WTC11 (cell line): ENCODE measurements around the gene WNT7A. TPM values are rescaled to one million over a fixed set of nuclear protein-coding genes. Genes with fewer than 3 reads are reported as not detected.

Experiments used
- ATAC-seq: fragments of 200-7000 bp; cut with Tn5 transposase; 2 replicates; pipeline ENCODE4 v1.10.0; 2021; ENCODE audit warnings: mild to moderate bottlenecking, moderate library complexity
- CTCF ChIA-PET: fragments of 300-600 bp; sonication (Branson Sonifier 250); formaldehyde crosslinking; loops from one replicate; lab custom pipeline; 2021; ENCODE audit warnings: antibody characterized with exemption; lab: Charles Lee
- POLR2A ChIA-PET: fragments of 350-600 bp; sonication (Branson Sonifier 250); formaldehyde crosslinking; loops from one replicate; lab custom pipeline; 2021; ENCODE audit warnings: antibody characterized with exemption; lab: Charles Lee
- DNase-seq: peaks from one replicate; pipeline ENCODE4 v3.0.0; 2021; ENCODE audit warnings: low spot score
- H3K27ac Mint-ChIP-seq: 2 replicates; pipeline ENCODE4 v1.8.0; 2021; ENCODE audit warnings: mixed read lengths
- H3K27me3 Mint-ChIP-seq: 2 replicates; pipeline ENCODE4 v1.8.0; 2021; ENCODE audit warnings: low read depth, mild to moderate bottlenecking, moderate library complexity, mixed read lengths
- H3K36me3 Mint-ChIP-seq: 2 replicates; pipeline ENCODE4 v1.8.0; 2021; ENCODE audit warnings: mixed read lengths
- H3K4me1 Mint-ChIP-seq: 2 replicates; pipeline ENCODE4 v1.8.0; 2022; ENCODE audit warnings: mixed read lengths
- H3K4me3 Mint-ChIP-seq: 2 replicates; pipeline ENCODE4 v1.8.0; 2021; ENCODE audit warnings: mild to moderate bottlenecking, moderate library complexity, mixed read lengths
- H3K9me3 Mint-ChIP-seq: 2 replicates; pipeline ENCODE4 v1.8.0; 2021; ENCODE audit warnings: mixed read lengths
- CREB1 ChIP-seq: sonication (generic); formaldehyde crosslinking; IDR thresholded peaks from 2 replicates; pipeline ENCODE4 v1.8.0; 2023; ENCODE audit warnings: mild to moderate bottlenecking, missing genetic modification reagents
- FOXJ3 ChIP-seq: sonication (generic); formaldehyde crosslinking; IDR thresholded peaks from 2 replicates; pipeline ENCODE4 v1.9.0; 2021; ENCODE audit warnings: missing genetic modification reagents, mild to moderate bottlenecking, borderline replicate concordance
- MYBL2 ChIP-seq: sonication (generic); formaldehyde crosslinking; IDR thresholded peaks from 2 replicates; pipeline ENCODE4 v1.8.1; 2023; ENCODE audit warnings: mild to moderate bottlenecking, moderate library complexity, missing genetic modification reagents
- TP53 ChIP-seq: sonication (generic); formaldehyde crosslinking; IDR thresholded peaks from 2 replicates; pipeline ENCODE4 v1.8.1; 2023; ENCODE audit warnings: mild to moderate bottlenecking, missing genetic modification reagents
- ZNF121 ChIP-seq: sonication (generic); formaldehyde crosslinking; IDR thresholded peaks from 2 replicates; pipeline ENCODE4 v1.8.0; 2023; ENCODE audit warnings: missing genetic modification reagents
- total RNA-seq: library from RNA; stranded (reverse); gene quantifications from 3 replicates; pipeline ENCODE4 v1.2.3, GENCODE V29; 2021
- TF ChIP-seq, protein P1 (sequence below): fragments of 250-450 bp; sonication (Bioruptor Pico); IDR thresholded peaks from 2 replicates; pipeline ENCODE4 v1.8.0; 2021; ENCODE audit warnings: mild to moderate bottlenecking
- TF ChIP-seq, protein P2 (sequence below): sonication (generic); formaldehyde crosslinking; IDR thresholded peaks from 2 replicates; pipeline ENCODE4 v1.8.0; 2022; ENCODE audit warnings: mild to moderate bottlenecking, missing genetic modification reagents
- TF ChIP-seq, protein P3 (sequence below): sonication (generic); formaldehyde crosslinking; IDR thresholded peaks from 2 replicates; pipeline ENCODE4 v1.8.1; 2023; ENCODE audit warnings: mild to moderate bottlenecking, missing genetic modification reagents, borderline replicate concordance
- TF ChIP-seq, protein P4 (sequence below): sonication (generic); formaldehyde crosslinking; IDR thresholded peaks from 2 replicates; pipeline ENCODE4 v1.8.1; 2022; ENCODE audit warnings: missing genetic modification reagents, borderline replicate concordance
- TF ChIP-seq, protein P5 (sequence below): sonication (generic); formaldehyde crosslinking; IDR thresholded peaks from 2 replicates; pipeline ENCODE4 v1.8.0; 2022; ENCODE audit warnings: missing genetic modification reagents
- TF ChIP-seq, protein P6 (sequence below): sonication (generic); formaldehyde crosslinking; IDR thresholded peaks from 2 replicates; pipeline ENCODE4 v1.8.1; 2022; ENCODE audit warnings: low read depth, missing genetic modification reagents, borderline replicate concordance
- TF ChIP-seq, protein P7 (sequence below): sonication (generic); formaldehyde crosslinking; IDR thresholded peaks from 2 replicates; pipeline ENCODE4 v1.8.1; 2023; ENCODE audit warnings: mild to moderate bottlenecking, missing genetic modification reagents, moderate library complexity

WNT7A gene
- total RNA-seq, 1 experiment from 2014 or later, result 0.04 TPM

DNA sequence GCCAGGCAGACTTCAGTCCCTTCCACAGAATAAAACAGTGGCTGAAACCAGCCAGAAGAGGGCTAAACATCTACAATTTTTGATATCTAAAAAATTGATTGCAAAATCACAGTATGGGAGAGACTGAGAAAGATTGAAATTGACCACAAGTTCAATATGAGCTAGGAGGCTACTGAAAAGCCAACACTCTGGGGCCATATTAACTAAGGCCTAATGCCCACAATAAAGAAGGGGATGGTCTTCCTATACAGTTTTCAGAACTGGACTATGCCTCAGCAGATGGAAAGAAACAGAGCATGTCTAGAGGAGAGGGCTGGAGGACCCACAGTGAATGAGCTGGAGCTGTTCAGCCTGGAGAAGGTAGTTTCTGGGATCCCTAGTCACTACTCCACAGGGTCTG is 53.2 kb downstream of the WNT7A start:
- no peak for ATAC-seq
- TF ChIP-seq, protein P1, sequence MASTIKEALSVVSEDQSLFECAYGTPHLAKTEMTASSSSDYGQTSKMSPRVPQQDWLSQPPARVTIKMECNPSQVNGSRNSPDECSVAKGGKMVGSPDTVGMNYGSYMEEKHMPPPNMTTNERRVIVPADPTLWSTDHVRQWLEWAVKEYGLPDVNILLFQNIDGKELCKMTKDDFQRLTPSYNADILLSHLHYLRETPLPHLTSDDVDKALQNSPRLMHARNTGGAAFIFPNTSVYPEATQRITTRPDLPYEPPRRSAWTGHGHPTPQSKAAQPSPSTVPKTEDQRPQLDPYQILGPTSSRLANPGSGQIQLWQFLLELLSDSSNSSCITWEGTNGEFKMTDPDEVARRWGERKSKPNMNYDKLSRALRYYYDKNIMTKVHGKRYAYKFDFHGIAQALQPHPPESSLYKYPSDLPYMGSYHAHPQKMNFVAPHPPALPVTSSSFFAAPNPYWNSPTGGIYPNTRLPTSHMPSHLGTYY (CRISPR knock-in tag), result no peak

DNA sequence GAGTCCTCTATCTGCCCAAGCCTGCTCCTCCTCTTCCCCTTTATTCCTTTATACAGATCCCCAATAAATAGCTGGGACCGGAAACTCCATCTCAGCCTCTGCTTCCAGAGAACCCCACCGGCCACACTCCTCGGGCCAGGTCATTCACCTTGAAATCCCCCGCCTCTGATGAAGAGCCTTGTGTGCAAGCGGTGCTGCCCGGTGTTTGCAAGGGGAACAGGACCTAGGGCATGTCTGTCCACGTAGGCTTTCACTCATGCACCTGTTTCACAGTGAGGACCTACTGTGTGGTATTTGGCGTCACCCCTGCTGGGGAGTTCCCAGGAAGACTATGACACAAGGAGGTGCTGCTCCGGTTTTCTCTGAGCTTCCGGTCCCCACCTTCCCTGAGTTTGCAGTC is 54.0 kb downstream of the WNT7A start:
- POLR2A ChIA-PET, result no interaction called here
- 0 out of 2 replicates have a peak, but pooled peaks cover 6% of the 10 kb centered on the region for H3K4me1 Mint-ChIP-seq

More for the DNA sequence above, 53.2 kb downstream of the WNT7A start:
- H3K4me1 Mint-ChIP-seq, result 0 out of 2 replicates have a peak, but pooled peaks cover 6% of the 10 kb centered on the region
- H3K4me3 Mint-ChIP-seq, result no peak overlapping the region
- DNase-seq, result no peak
- CTCF ChIA-PET, result interaction anchor here (1.0 to 4.0 kb wide), 7 partner anchors 16 to 171 kb away, joined by 3 to 17 read pairs (median 3); partner anchors contain the start of gene WNT7A
- no peaks in the 10 kb centered on the region for H3K36me3 Mint-ChIP-seq
- H3K9me3 Mint-ChIP-seq, result no peaks in the 10 kb centered on the region
- H3K27ac Mint-ChIP-seq, result no peak overlapping the region
- POLR2A ChIA-PET, result no interaction called here
- H3K27me3 Mint-ChIP-seq, result peaks cover 3% of the 10 kb centered on the region; the same call in 1 of the 2 replicates

DNA sequence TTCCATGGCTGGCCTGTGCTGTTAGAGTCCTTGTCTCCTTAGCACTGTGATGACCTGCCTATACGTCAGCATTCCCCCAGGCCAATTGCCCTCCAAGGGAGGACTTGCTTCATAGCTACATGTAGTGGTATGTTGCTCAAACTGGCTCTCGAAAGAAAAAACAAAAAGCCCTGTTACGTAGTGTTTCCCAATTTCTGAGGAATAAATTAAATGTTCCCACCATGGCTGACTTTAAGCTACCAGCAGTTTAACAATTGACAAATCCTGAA is 54.6 kb downstream of the WNT7A start:
- Mint-ChIP-seq H3K36me3 (no peaks in the 10 kb centered on the region), H3K27ac (no peak overlapping the region), H3K4me1 (0 out of 2 replicates have a peak, but pooled peaks cover 6% of the 10 kb centered on the region), H3K27me3 (peaks cover 3% of the 10 kb centered on the region; the same call in 1 of the 2 replicates), H3K9me3 (no peaks in the 10 kb centered on the region), H3K4me3 (no peak overlapping the region)
- DNase-seq (no peak), ATAC-seq (no peak)
- POLR2A ChIA-PET, result no interaction called here
- CTCF ChIA-PET, result interaction anchor here (2.2 kb wide), 1 partner anchor 60 kb away, joined by 5 read pairs; no protein-coding TSS in a partner anchor
- TF ChIP-seq, protein P2, sequence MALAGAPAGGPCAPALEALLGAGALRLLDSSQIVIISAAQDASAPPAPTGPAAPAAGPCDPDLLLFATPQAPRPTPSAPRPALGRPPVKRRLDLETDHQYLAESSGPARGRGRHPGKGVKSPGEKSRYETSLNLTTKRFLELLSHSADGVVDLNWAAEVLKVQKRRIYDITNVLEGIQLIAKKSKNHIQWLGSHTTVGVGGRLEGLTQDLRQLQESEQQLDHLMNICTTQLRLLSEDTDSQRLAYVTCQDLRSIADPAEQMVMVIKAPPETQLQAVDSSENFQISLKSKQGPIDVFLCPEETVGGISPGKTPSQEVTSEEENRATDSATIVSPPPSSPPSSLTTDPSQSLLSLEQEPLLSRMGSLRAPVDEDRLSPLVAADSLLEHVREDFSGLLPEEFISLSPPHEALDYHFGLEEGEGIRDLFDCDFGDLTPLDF, result no peak
- no peak for TF ChIP-seq FOXJ3 (CRISPR knock-in tag)
- no peak for TF ChIP-seq CREB1 (CRISPR knock-in tag)
- TF ChIP-seq MYBL2, result no peak
- TF ChIP-seq TP53 (CRISPR knock-in tag), result no peak
- TF ChIP-seq, protein P3, sequence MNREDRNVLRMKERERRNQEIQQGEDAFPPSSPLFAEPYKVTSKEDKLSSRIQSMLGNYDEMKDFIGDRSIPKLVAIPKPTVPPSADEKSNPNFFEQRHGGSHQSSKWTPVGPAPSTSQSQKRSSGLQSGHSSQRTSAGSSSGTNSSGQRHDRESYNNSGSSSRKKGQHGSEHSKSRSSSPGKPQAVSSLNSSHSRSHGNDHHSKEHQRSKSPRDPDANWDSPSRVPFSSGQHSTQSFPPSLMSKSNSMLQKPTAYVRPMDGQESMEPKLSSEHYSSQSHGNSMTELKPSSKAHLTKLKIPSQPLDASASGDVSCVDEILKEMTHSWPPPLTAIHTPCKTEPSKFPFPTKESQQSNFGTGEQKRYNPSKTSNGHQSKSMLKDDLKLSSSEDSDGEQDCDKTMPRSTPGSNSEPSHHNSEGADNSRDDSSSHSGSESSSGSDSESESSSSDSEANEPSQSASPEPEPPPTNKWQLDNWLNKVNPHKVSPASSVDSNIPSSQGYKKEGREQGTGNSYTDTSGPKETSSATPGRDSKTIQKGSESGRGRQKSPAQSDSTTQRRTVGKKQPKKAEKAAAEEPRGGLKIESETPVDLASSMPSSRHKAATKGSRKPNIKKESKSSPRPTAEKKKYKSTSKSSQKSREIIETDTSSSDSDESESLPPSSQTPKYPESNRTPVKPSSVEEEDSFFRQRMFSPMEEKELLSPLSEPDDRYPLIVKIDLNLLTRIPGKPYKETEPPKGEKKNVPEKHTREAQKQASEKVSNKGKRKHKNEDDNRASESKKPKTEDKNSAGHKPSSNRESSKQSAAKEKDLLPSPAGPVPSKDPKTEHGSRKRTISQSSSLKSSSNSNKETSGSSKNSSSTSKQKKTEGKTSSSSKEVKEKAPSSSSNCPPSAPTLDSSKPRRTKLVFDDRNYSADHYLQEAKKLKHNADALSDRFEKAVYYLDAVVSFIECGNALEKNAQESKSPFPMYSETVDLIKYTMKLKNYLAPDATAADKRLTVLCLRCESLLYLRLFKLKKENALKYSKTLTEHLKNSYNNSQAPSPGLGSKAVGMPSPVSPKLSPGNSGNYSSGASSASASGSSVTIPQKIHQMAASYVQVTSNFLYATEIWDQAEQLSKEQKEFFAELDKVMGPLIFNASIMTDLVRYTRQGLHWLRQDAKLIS (CRISPR knock-in tag), result no peak

More for the DNA sequence above, 54.0 kb downstream of the WNT7A start:
- no peak overlapping the region for H3K27ac Mint-ChIP-seq
- no peaks in the 10 kb centered on the region for H3K9me3 Mint-ChIP-seq
- peaks cover 3% of the 10 kb centered on the region; the same call in 1 of the 2 replicates for H3K27me3 Mint-ChIP-seq
- H3K4me3 Mint-ChIP-seq, result no peak overlapping the region
- no peaks in the 10 kb centered on the region for H3K36me3 Mint-ChIP-seq
- ATAC-seq (no peak), DNase-seq (no peak)
- CTCF ChIA-PET, result interaction anchor here (1.0 to 4.0 kb wide), 7 partner anchors 17 to 170 kb away, joined by 3 to 17 read pairs (median 3); partner anchors contain the start of gene WNT7A
- TF ChIP-seq, protein P4, sequence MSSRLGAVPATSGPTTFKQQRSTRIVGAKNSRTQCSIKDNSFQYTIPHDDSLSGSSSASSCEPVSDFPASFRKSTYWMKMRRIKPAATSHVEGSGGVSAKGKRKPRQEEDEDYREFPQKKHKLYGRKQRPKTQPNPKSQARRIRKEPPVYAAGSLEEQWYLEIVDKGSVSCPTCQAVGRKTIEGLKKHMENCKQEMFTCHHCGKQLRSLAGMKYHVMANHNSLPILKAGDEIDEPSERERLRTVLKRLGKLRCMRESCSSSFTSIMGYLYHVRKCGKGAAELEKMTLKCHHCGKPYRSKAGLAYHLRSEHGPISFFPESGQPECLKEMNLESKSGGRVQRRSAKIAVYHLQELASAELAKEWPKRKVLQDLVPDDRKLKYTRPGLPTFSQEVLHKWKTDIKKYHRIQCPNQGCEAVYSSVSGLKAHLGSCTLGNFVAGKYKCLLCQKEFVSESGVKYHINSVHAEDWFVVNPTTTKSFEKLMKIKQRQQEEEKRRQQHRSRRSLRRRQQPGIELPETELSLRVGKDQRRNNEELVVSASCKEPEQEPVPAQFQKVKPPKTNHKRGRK (CRISPR knock-in tag), result no peak
- TF ChIP-seq FOXJ3 (CRISPR knock-in tag) (no peak), ZNF121 (no peak)
- TF ChIP-seq, protein P5, sequence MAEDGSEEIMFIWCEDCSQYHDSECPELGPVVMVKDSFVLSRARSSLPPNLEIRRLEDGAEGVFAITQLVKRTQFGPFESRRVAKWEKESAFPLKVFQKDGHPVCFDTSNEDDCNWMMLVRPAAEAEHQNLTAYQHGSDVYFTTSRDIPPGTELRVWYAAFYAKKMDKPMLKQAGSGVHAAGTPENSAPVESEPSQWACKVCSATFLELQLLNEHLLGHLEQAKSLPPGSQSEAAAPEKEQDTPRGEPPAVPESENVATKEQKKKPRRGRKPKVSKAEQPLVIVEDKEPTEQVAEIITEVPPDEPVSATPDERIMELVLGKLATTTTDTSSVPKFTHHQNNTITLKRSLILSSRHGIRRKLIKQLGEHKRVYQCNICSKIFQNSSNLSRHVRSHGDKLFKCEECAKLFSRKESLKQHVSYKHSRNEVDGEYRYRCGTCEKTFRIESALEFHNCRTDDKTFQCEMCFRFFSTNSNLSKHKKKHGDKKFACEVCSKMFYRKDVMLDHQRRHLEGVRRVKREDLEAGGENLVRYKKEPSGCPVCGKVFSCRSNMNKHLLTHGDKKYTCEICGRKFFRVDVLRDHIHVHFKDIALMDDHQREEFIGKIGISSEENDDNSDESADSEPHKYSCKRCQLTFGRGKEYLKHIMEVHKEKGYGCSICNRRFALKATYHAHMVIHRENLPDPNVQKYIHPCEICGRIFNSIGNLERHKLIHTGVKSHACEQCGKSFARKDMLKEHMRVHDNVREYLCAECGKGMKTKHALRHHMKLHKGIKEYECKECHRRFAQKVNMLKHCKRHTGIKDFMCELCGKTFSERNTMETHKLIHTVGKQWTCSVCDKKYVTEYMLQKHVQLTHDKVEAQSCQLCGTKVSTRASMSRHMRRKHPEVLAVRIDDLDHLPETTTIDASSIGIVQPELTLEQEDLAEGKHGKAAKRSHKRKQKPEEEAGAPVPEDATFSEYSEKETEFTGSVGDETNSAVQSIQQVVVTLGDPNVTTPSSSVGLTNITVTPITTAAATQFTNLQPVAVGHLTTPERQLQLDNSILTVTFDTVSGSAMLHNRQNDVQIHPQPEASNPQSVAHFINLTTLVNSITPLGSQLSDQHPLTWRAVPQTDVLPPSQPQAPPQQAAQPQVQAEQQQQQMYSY (CRISPR knock-in tag), result no peak
- TF ChIP-seq, protein P6, sequence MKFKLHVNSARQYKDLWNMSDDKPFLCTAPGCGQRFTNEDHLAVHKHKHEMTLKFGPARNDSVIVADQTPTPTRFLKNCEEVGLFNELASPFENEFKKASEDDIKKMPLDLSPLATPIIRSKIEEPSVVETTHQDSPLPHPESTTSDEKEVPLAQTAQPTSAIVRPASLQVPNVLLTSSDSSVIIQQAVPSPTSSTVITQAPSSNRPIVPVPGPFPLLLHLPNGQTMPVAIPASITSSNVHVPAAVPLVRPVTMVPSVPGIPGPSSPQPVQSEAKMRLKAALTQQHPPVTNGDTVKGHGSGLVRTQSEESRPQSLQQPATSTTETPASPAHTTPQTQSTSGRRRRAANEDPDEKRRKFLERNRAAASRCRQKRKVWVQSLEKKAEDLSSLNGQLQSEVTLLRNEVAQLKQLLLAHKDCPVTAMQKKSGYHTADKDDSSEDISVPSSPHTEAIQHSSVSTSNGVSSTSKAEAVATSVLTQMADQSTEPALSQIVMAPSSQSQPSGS (CRISPR knock-in tag), result no peak
- TF ChIP-seq, protein P7, sequence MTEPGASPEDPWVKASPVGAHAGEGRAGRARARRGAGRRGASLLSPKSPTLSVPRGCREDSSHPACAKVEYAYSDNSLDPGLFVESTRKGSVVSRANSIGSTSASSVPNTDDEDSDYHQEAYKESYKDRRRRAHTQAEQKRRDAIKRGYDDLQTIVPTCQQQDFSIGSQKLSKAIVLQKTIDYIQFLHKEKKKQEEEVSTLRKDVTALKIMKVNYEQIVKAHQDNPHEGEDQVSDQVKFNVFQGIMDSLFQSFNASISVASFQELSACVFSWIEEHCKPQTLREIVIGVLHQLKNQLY (CRISPR knock-in tag), result no peak
